Stimulated activated CD4-positive, alpha-beta T cell treated with anti-CD3 and anti-CD28 coated beads, Interleukin-15, amount 100 ng/mL, for 48 hours (primary cell): Measurements from ENCODE around the gene HS6ST3.

Experiments
- DNase-seq, 2 donors: peaks; one replicate each; pipeline ENCODE4 v3.0.0-alpha.2; 2020; ENCODE audit warnings: low read depth in 2 of 2

The HS6ST3 gene

GRCh38 chr13:96299235-96299634, 209.3 kb downstream of the HS6ST3 start:
- DNase-seq, result no peak

- DNase-seq, result no peak
Observed at GRCh38 chr13:96308568-96308967, 218.7 kb downstream of the HS6ST3 start.

GRCh38 chr13:96314974-96315373, 225.1 kb downstream of the HS6ST3 start:
- no peak for DNase-seq

GRCh38 chr13:96338030-96338429, 248.1 kb downstream of the HS6ST3 start:
- DNase-seq, result no peak

- no peak for DNase-seq
Observed at GRCh38 chr13:96342286-96342685, 252.4 kb downstream of the HS6ST3 start.

- no peak for DNase-seq
Observed at GRCh38 chr13:96342852-96343465, 253.1 kb downstream of the HS6ST3 start.

GRCh38 chr13:96346921-96347320, 257.0 kb downstream of the HS6ST3 start:
- DNase-seq, result no peak

GRCh38 chr13:96373597-96373996, 283.7 kb downstream of the HS6ST3 start:
- no peak for DNase-seq

- DNase-seq, result no peak
Observed at GRCh38 chr13:96377835-96378234, 287.9 kb downstream of the HS6ST3 start.

- DNase-seq, result no peak
Observed at GRCh38 chr13:96379967-96380366, 290.1 kb downstream of the HS6ST3 start.

- DNase-seq, result no peak
Observed at GRCh38 chr13:96381681-96382080, 291.8 kb downstream of the HS6ST3 start.

- no peak for DNase-seq
Observed at GRCh38 chr13:96388598-96388997, 298.7 kb downstream of the HS6ST3 start.

GRCh38 chr13:96391606-96392005, 301.7 kb downstream of the HS6ST3 start:
- DNase-seq, result no peak

GRCh38 chr13:96397807-96398206, 307.9 kb downstream of the HS6ST3 start:
- no peak for DNase-seq

- DNase-seq, result no peak
Observed at GRCh38 chr13:96398486-96398885, 308.6 kb downstream of the HS6ST3 start.

- no peak for DNase-seq
Observed at GRCh38 chr13:96403241-96403640, 313.3 kb downstream of the HS6ST3 start.

- DNase-seq, result no peak
Observed at GRCh38 chr13:96403651-96404050, 313.7 kb downstream of the HS6ST3 start.

- DNase-seq, result no peak
Observed at GRCh38 chr13:96415831-96416385, 326.0 kb downstream of the HS6ST3 start.

GRCh38 chr13:96417939-96418685, 328.2 kb downstream of the HS6ST3 start:
- no peak for DNase-seq

GRCh38 chr13:96421314-96421713, 331.4 kb downstream of the HS6ST3 start:
- DNase-seq, result no peak

- DNase-seq, result no peak
Observed at GRCh38 chr13:96422002-96422401, 332.1 kb downstream of the HS6ST3 start.

- DNase-seq, result no peak
Observed at GRCh38 chr13:96426167-96426566, 336.3 kb downstream of the HS6ST3 start.

GRCh38 chr13:96428911-96429310, 339.0 kb downstream of the HS6ST3 start:
- no peak for DNase-seq
